ENCODE measurements around the gene MREG. TPM values are rescaled to one million over a fixed set of nuclear protein-coding genes. Genes with fewer than 3 reads are reported as not detected.

MREG gene
- total and polyA plus RNA-seq, 9 of the 15 experiments (the other 6 are each of a cell fraction or from before 2014, with no cell fraction given): 0.77 to 3.8 (median 2.3) TPM

- H3K27me3 ChIP-seq (ENCODE audit: control insufficient read depth in 2 of 2, insufficient read depth in 2 of 2, low read length in 2 of 2): no peaks in the 10 kb centered on the region
- ATAC-seq (no peak), DNase-seq (ENCODE audit: extremely low read depth in 1 of 4, low spot score in 3 of 4) (no peak), FAIRE-seq (no peak)
- no peak overlapping the region for H3K27ac ChIP-seq (ENCODE audit: extremely low read depth, low read depth, low read length)
- H3K4me2 ChIP-seq (ENCODE audit: insufficient read depth, low read length): no peak overlapping the region
- intact Hi-C loops (cut with micrococcal nuclease): loop anchor here (1.0 to 10.0 kb wide), 5 partner anchors 89 to 957 kb away; no protein-coding TSS in a partner anchor
- no peaks in the 10 kb centered on the region for H3K36me3 ChIP-seq (ENCODE audit: control insufficient read depth, insufficient read depth, low read length)
- no peaks in the 10 kb centered on the region; a peak in 1 of 5 replicates for H3K4me1 ChIP-seq (replicated peaks in 1 of 2; ENCODE audit: control insufficient read depth in 2 of 2, insufficient read depth in 2 of 2, low read length in 2 of 2)
- H3K79me2 ChIP-seq (ENCODE audit: control insufficient read depth, insufficient read depth, low read length): no peaks in the 10 kb centered on the region
- no peaks in the 10 kb centered on the region for H3K9me3 ChIP-seq (replicated peaks; ENCODE audit: control insufficient read depth, insufficient read depth, low read depth, low read length)
- POLR2A ChIA-PET: no interaction called here
- H4K20me1 ChIP-seq (replicated peaks; ENCODE audit: control insufficient read depth, insufficient read depth, low read length): no peaks in the 10 kb centered on the region
- CTCF ChIA-PET (ENCODE audit: low intra/inter-chr PET ratio): no interaction called here
- 26% methylated on average over 6 of the region's 8 CpGs for WGBS (ENCODE audit: insufficient coverage, low coverage, missing lambda C conversion rate)
- no peak overlapping the region for H2AFZ ChIP-seq (ENCODE audit: low read depth, low read length)
- in situ Hi-C loops (cut with MboI): loop anchor here (10.0 kb wide), 1 partner anchor 465 kb away; no protein-coding TSS in a partner anchor
- no TSS peak for BruUV-seq (replicated peaks)
- no peak overlapping the region for H3K9ac ChIP-seq (ENCODE audit: insufficient read depth in 1 of 2, low read depth in 2 of 2, low read length in 2 of 2)
- no peak overlapping the region for H3K4me3 ChIP-seq
- H3K9me1 ChIP-seq (ENCODE audit: control insufficient read depth, insufficient read depth, low read length): no peaks in the 10 kb centered on the region
- TF ChIP-seq NCOR1 (IDR thresholded peaks at IDR 0.05) (no peak), EZH2 (IDR thresholded peaks at IDR 0.05; ENCODE audit: borderline replicate concordance, low read depth, low read length) (no peak), CBFB (CRISPR knock-in tag; IDR thresholded peaks at IDR 0.05) (no peak), SP2 (IDR thresholded peaks at IDR 0.05; ENCODE audit: extremely low read depth, low read depth, low read length, poor library complexity, severe bottlenecking) (no peak), RUNX1 (IDR thresholded peaks at IDR 0.05; ENCODE audit: low read depth) (no peak), MIER1 (IDR thresholded peaks at IDR 0.05; ENCODE audit: low read depth) (no peak), PURB (CRISPR knock-in tag; IDR thresholded peaks at IDR 0.05; ENCODE audit: low read depth) (no peak), ZNF395 (CRISPR knock-in tag; IDR thresholded peaks at IDR 0.05) (no peak), ZNF592 (IDR thresholded peaks at IDR 0.05) (no peak), SMARCC2 (IDR thresholded peaks at IDR 0.05; ENCODE audit: low read depth) (no peak)
Measured at GRCh38 chr2:215919624-215920243, 93.6 kb downstream of the MREG start.

Measured in K562 (cell line).